Transverse colon (tissue), 4 donors: Measurements from ENCODE around the gene AP1M1. TPM values are rescaled to one million over a fixed set of nuclear protein-coding genes. Genes with fewer than 3 reads are reported as not detected.
A peak's percentile ranks its signal among the peaks of the same experiment; 100 is the strongest.

Experiments
- DNase-seq: peaks from one replicate; pipeline ENCODE4 v3.0.0-alpha.2; 2019
- H3K27ac ChIP-seq, 4 donors: fragments of 200-600 bp; sonication (generic); 2 replicates each; pipeline ENCODE4 v1.5.1; 2016 to 2018; ENCODE audit warnings: inconsistent platforms in 4 of 4
- H3K27me3 ChIP-seq: fragments of 200-600 bp; sonication (generic); 2 replicates; pipeline ENCODE4 v1.5.1; 2017; ENCODE audit warnings: inconsistent platforms
- H3K36me3 ChIP-seq, 4 donors: fragments of 200-600 bp; sonication (generic); 2 replicates each; pipeline ENCODE4 v1.5.1; 2017 to 2019; ENCODE audit warnings: inconsistent platforms in 4 of 4
- H3K4me1 ChIP-seq, 4 donors: fragments of 200-600 bp; sonication (generic); 2 replicates each; pipeline ENCODE4 v1.5.1; 2017 to 2020; ENCODE audit warnings: inconsistent platforms in 4 of 4
- H3K4me3 ChIP-seq, 4 donors: fragments of 200-600 bp; sonication (generic); 1 replicate in 1 of 4; 2 replicates in 3 of 4; pipeline versions ENCODE4 v1.5.1 to v1.6.1; 2017 to 2019; ENCODE audit warnings: inconsistent platforms in 4 of 4
- H3K9me3 ChIP-seq, 2 donors: fragments of 200-600 bp; sonication (generic); 2 replicates each; pipeline ENCODE4 v1.5.1; 2017 to 2019; ENCODE audit warnings: inconsistent platforms in 2 of 2
- CTCF ChIP-seq, 5 experiments: fragments of 200-600 bp in 3 of 5; fragments of 450-650 bp in 2 of 5; sonication (generic) in 3 of 5; IDR thresholded peaks; 1 replicate in 2 of 5; 2 replicates in 3 of 5; pipeline ENCODE4 v1.5.1; 2016 to 2017; ENCODE audit warnings: antibody characterized with exemption in 5 of 5, inconsistent platforms in 3 of 5, mild to moderate bottlenecking in 2 of 5, moderate library complexity in 1 of 5
- EP300 ChIP-seq: sonication (generic); formaldehyde crosslinking; IDR thresholded peaks from one replicate; pipeline ENCODE4 v1.6.1; 2017; ENCODE audit warnings: antibody characterized with exemption, low read depth
- POLR2A ChIP-seq: fragments of 450-650 bp; IDR thresholded peaks from one replicate; pipeline ENCODE4 v1.6.1; 2016; ENCODE audit warnings: antibody characterized with exemption, mild to moderate bottlenecking, moderate library complexity
- POLR2AphosphoS5 ChIP-seq, 3 donors: sonication (generic); formaldehyde crosslinking; IDR thresholded peaks; one replicate each; pipeline ENCODE4 v1.6.1; 2016; ENCODE audit warnings: antibody characterized with exemption in 3 of 3
- WGBS, 2 donors: methylation state at CpG; one replicate each; pipeline ENCODE4 v1.1.5; 2018; ENCODE audit warnings: low coverage in 1 of 2; 5-methylcytosine and 5-hydroxymethylcytosine counted together
- in situ Hi-C, 4 donors: fragments of 200-750 bp; cut with MboI; loops; one replicate each; pipeline versions ENCODE4 v1.15.0 to v1.15.1; 2017; ENCODE audit warnings: low sequenced_read_pairs in 3 of 4, low pct_ligation_motif_present in 1 of 4, low pct_unique_long_range_greater_than_20kb in 1 of 4
- intact Hi-C: fragments of 100-400 bp; cut with DNase I; formaldehyde crosslinking; loops from one replicate; pipeline ENCODE4 v1.15.1; 2023; ENCODE audit warnings: low total_unique reads
- total RNA-seq, 4 donors: library from RNA; depleted of rRNA; stranded (reverse); fragments of >200 nt; gene quantifications; one replicate each; pipeline ENCODE4 v1.1.0, GENCODE V29; 2016

AP1M1 gene
- total RNA-seq, result 10 to 100 TPM; 15.1 to 41.8 (median 35.0) TPM

DNA sequence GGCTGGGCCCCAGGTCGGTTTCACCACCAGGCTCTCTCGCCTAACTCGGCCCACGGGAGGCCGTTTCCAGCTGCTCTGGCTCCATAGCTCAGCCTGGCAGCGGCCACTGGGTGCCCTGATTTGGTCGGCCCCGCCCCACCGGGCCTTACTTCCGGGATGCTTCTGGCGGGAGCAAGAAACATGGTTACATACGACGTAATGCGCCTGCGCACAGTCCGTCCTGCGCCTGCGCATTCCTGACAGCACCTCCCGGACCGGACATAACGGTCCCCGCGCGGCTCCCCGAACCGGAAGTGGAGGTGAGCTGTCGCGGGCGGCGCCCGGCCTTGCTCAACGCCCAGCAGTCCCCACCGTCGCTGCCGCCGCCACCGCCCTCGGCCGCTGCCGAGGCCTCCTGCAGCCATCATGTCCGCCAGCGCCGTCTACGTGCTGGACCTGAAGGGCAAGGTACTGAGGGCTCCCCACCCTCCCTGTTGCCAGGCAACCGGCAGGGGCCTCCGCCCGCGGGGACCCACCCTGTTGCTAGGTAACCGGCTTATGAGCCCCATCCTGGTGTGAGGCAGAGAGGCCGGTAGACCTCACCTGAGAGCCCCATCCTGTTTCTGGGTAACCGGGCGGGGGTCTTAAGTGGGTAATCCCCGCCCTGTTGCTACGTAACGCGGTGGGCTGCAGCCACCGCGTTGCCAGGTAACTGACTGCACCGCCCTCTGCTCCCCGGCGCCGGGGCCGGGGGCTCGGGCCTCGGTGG lies at the start of gene AP1M1:
Gene AP1M1 (plus strand): TSS at position 290 of the 748 bp plus-strand sequence. CDS start 116 bp downstream, at position 406.
- TF ChIP-seq POLR2A, result peak; percentile 46
- peak; percentile 37 to 39 (median 37) for TF ChIP-seq POLR2AphosphoS5 (IDR thresholded peaks at IDR 0.05)
- TF ChIP-seq EP300, result peak; percentile 12
- TF ChIP-seq CTCF (IDR thresholded peaks at IDR 0.05), result no peak
- H3K4me1 ChIP-seq, result peaks cover 26 to 41% (median 30%) of the 10 kb centered on the region in 4 donors
- no peaks in the 10 kb centered on the region for H3K36me3 ChIP-seq
- WGBS, 2 donors, result 0% methylated on average over 13 of the region's 65 CpGs; no CpG with 5 or more reads in 1 of the 2 donors
- no peaks in the 10 kb centered on the region for H3K27me3 ChIP-seq
- peak within 1 kb of the TSS; percentile 88 to 94 (median 90) for H3K27ac ChIP-seq
- H3K9me3 ChIP-seq, result no peaks in the 10 kb centered on the region
- intact Hi-C loops, result no loop called here
- peak; percentile 98 for DNase-seq
- in situ Hi-C loops, result loop anchor here (25.0 kb wide), 2 partner anchors 360 to 560 kb away; partner anchors contain the start of gene CYP4F3 (in 3 of the 4)
- H3K4me3 ChIP-seq, result peak within 1 kb of the TSS; percentile 81 to 97 (median 87)

GRCh38 chr19:16148443-16149229 lies 49.1 kb upstream of the AP1M1 start:
- in situ Hi-C loops, result no loop called here
- no peak for TF ChIP-seq POLR2AphosphoS5 (IDR thresholded peaks at IDR 0.05)
- DNase-seq, result no peak
- Histone ChIP-seq H3K27ac (peak overlapping the region in 3 of 4 donors; percentile 22 to 68 (median 48)), H3K27me3 (no peaks in the 10 kb centered on the region), H3K4me3 (no peak overlapping the region), H3K4me1 (peaks cover 0 to 20% (median 3%) of the 10 kb centered on the region in 4 donors), H3K36me3 (peaks cover 0 to 8% (median 0%) of the 10 kb centered on the region in 4 donors), H3K9me3 (no peaks in the 10 kb centered on the region)
- 73% methylated on average over 8 of the region's 8 CpGs; no CpG with 5 or more reads in 1 of the 2 donors for WGBS, 2 donors
- intact Hi-C loops, result no loop called here

- H3K36me3 ChIP-seq, result peaks cover 0 to 8% (median 0%) of the 10 kb centered on the region in 4 donors
- no peak overlapping the region for H3K4me3 ChIP-seq
- intact Hi-C loops, result no loop called here
- no peaks in the 10 kb centered on the region for H3K27me3 ChIP-seq
- H3K4me1 ChIP-seq, result peaks cover 0 to 8% (median under 1%) of the 10 kb centered on the region in 4 donors
- no peak overlapping the region for H3K27ac ChIP-seq
- in situ Hi-C loops, result no loop called here
- 71% methylated on average over 11 of the region's 11 CpGs; no CpG with 5 or more reads in 1 of the 2 donors for WGBS, 2 donors
- H3K9me3 ChIP-seq, result no peaks in the 10 kb centered on the region
- no peak for TF ChIP-seq CTCF (IDR thresholded peaks at IDR 0.05)
- TF ChIP-seq EP300, result no peak
- no peak for TF ChIP-seq POLR2A
- TF ChIP-seq POLR2AphosphoS5 (IDR thresholded peaks at IDR 0.05), result no peak
- DNase-seq, result no peak
Observed at GRCh38 chr19:16153582-16154336, 44.0 kb upstream of the AP1M1 start.

GRCh38 chr19:16154557-16154956 lies 43.2 kb upstream of the AP1M1 start:
- H3K4me3 ChIP-seq, result no peak overlapping the region
- H3K9me3 ChIP-seq, result no peaks in the 10 kb centered on the region
- WGBS, 2 donors, result 93% methylated on average over 8 of the region's 8 CpGs; no CpG with 5 or more reads in 1 of the 2 donors
- in situ Hi-C loops, result no loop called here
- intact Hi-C loops, result no loop called here
- H3K36me3 ChIP-seq, result peaks cover 0 to 8% (median 0%) of the 10 kb centered on the region in 4 donors
- no peak for DNase-seq
- no peaks in the 10 kb centered on the region for H3K27me3 ChIP-seq
- TF ChIP-seq EP300 (no peak), CTCF (IDR thresholded peaks at IDR 0.05) (no peak), POLR2AphosphoS5 (IDR thresholded peaks at IDR 0.05) (no peak), POLR2A (no peak)
- peaks cover 0 to 2% (median 0%) of the 10 kb centered on the region in 4 donors for H3K4me1 ChIP-seq
- no peak overlapping the region for H3K27ac ChIP-seq
